NCI-H460 (cell line): Measurements from ENCODE around the gene PLA2G4F. TPM values are rescaled to one million over a fixed set of nuclear protein-coding genes. Genes with fewer than 3 reads are reported as not detected.

Experiments
- DNase-seq: peaks from one replicate; pipeline ENCODE4 v3.0.0-alpha.2; 2016; ENCODE audit warnings: low read depth; ENCODE audit errors: extremely low read depth
- total RNA-seq: library from RNA; depleted of rRNA; stranded (reverse); fragments of >200 nt; shearing (Covaris generic); gene quantifications from 2 replicates; pipeline ENCODE4 v1.2.3, GENCODE V29; 2014

The PLA2G4F gene
- total RNA-seq, 1 experiment from 2014 or later = not detected

DNA sequence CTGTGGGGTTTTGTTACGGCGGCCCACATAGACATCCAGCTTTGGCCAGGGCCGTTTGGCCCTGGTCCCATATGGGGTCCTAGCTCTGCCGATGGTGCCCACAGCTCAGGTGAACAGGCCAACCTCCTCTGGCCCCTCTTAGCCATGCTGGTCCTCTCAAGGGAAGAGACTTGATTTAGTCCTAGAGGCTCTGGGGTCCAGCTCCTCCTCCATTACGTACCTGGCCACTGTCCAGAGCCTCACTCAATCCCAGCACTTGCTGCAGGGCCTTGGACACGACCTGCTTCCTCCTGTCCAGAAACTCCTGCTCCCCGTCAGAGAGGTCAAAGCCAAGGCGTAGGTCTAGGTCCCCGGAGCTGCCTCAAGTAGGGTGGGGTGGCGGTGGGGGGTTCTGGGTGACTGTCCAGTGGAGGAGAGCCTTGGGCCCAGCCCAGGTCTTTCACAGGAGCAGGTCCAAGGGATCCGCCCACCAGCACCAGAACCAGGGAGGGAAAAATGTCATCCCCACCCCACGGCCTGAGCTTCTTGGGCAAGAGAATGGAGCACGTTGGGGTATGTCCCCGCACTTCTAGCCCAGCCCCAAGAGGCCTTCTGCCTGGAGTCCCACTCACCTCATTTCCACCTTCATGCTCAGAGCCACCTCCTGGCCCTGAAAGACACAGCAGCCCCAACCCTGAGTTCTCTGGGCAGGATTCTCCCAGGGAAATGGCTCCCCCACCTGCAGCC lies 6.8 kb downstream of the PLA2G4F start:
- DNase-seq = no peak

DNA sequence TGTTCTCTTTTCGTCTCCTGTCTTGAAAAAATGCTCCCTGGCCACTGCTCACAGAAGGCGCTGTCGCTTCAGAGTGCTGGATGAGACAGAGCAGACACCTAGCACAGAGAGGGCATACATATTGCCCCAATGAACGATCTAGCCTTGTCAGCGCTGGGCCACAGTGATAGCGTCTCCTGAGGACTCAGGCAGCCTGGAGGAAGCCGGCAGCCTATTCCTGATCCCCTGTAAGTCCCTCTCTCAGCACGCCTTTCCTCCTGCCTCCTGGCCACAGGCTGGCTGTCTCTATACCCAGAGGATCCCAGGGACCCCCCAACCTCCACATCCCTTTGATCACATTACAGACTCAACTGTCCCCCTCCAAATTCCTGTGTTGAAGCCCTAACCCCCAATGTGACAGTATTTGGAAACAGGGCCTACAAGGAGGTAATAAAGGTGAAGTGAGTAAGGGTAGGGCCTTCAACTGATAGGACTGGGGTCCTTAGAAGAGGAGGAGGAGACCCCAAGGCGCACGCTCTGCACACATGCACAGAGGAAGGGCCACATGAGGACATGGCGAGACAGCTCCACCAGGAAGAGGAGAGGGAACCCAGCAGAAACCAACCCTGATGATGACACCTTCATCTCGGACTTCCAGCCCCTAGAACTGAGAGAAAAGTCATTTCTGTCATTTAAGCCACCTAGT lies 7.5 kb downstream of the PLA2G4F start:
- DNase-seq = no peak

DNA sequence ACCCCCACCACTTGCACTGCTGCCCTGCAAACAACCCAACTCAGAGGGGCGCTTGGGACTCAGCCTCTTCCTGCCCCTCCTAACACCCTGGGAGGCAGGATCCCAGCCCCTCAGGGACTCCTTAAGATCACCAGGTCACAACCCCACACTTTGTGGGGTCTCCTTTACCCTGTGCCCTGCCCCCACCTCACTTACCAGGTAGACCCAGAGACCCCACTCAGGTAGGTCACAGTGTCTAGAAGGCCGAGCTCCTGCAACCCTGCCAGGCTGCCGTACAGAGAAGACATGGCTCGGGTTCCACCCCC lies 9.1 kb downstream of the PLA2G4F start:
- no peak for DNase-seq

DNA sequence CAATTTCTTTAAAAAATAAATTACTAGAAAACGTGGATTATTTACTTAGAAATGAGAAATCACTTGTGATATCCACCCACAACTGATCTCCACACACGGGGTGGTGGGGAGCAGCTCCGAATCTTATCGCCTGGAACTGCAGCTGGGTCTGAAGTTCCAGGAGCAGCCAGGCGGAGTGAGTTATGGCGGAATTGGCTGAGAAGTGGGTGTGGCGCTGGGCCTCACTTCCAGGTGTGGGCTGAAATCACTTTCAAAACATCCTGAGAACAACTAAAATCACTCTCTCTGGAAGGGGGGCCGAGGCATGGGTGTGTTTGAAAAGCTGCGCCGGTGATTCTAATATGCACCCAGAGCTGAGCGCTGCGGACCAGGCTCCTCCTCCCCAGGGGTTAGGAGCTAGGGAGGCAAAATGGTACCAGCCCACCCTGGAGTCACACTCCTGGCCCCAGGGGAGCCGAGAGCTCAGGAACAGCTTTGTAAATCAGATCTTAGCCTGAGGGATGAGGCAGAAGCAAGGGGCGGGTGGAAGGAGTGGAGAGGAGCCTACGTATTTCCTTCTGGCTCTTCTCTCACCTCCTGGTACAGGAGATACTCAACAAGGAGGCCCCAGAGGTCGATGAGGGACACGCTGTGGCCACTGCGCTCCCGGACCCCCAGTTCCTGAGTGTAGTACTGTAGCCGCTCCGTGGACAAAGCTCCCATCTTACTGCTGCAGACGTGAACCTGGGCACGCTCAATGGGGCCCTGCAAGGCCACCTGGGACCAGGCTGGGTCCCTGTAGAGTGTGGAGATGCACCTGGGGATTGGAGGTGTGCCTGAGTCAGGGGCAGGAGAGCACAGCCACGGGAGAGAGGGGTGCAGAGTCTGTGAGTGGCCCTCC lies 9.6 kb downstream of the PLA2G4F start:
- no peak for DNase-seq

DNA sequence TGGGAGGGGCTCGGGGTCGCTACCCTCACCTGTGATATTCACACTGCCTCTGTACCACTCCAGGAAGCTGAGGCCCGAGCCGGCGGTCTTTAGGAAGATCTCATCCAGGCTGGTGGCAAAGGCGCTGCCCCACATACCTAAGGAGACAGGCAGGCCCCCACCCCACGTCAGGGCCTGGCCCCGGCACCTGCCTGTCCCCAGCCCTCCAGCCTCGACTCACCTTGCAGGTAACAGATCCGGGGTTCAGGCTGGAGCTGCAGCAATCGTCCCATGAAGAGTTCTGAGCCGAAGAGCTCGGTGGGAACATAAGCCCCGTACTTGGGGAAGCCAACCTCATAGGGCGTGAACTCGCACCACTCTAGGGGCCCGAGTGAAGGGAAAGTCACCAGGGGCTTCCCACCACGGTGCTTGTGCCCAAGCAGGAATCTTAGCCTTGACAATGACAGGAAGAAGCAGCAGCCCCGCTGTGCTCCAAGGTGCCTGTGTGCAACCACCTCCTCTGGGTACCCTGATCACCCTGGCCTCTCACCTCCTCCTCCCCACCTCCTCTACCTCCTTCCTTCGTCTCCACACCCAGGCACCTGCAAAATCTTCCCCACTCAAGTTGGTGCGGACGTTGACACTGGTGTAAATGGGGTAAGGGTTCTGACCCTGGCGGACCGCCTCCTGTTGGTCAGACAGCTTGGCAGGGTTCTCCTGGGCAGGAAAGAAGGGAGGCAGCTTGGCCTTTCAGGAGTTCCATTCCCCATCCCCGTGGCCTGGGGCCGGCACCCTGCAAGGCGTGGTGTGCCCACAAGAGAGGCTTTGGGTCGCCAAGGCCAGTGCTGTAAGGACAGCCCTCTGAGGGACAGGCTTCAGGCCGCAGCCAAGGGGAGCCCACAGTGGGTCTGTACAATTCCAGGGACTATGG lies 10.6 kb downstream of the PLA2G4F start:
- DNase-seq = no peak

DNA sequence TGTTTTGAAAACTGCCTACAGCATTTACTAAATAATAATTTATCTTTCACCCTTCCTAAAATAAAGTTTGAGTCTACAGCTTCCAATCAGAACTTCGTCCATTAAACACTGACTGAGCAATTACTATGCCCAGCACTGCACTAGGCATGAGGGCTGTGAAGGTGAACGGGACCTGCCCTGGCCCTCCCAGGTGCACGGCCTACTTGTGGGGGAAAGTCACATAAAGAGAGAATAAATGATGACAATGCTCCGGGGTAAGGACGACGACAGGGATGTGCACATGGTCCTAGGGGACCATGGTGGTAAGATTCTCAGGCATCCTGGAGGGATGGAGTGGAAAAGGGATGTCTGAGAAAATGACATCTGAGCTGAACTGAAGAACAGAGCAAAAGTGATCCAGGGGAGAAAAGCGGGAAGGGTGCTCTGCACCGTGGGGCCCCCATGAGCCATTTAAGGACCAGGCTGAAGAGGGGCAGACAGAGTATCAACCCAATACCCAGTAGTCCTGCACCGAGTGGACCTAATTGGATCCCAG lies 11.5 kb downstream of the PLA2G4F start:
- no peak for DNase-seq

DNA sequence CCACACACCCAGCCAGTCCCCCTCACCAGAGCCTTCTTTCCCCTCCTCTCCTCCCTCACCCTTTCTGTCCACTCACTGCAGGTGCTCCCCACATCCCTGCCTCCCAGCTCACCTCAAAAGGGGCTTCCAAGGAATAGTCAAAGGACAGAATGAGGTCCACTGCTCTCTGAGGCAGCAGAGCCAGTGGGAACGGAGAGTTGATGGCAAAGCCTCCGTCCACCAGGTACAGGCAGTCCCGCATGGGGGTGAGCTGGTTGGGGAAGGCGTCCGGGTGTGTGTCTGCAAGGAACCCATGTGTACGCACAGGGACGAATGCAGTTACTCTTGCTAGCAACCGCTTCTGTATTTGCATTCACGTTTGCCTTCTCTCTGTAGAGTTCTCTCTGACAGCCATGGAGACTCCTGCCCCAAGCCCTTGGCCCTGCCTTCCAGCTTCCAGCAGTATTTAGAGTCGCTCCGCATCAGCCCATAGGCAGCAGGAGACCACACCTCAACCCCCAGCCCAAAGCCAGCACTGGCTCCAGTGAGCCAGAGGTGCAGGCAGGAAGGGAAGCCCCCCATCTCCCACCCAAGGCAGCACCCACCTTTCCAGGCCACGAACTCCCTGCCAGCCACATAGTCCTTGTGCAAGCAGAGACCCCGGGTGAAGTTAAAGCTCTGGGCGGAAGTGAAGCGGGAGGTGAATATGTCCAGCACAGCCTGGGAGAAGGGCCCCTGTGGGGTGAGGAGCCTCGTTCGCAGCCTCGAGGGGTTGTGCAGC lies 12.4 kb downstream of the PLA2G4F start:
- DNase-seq = no peak

DNA sequence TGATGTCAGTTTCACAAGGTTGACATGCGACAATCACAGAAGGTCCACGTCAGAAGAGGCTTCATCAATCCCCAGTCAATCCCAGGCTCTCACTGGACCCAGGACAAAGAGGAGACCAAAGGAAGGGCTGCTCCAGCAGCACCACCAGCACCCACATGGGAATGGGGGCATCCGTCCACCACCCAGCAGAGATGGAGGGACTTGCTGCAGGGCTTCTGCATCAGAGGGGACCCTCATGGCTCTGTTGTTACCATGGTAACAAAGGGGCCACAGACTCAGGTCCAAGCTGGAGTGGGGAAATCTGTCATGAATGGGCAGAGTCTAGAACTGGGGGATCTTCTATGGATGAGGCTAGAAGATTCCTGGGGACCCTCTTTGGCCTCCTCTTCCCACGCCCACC lies 13.1 kb downstream of the PLA2G4F start:
- DNase-seq = no peak

DNA sequence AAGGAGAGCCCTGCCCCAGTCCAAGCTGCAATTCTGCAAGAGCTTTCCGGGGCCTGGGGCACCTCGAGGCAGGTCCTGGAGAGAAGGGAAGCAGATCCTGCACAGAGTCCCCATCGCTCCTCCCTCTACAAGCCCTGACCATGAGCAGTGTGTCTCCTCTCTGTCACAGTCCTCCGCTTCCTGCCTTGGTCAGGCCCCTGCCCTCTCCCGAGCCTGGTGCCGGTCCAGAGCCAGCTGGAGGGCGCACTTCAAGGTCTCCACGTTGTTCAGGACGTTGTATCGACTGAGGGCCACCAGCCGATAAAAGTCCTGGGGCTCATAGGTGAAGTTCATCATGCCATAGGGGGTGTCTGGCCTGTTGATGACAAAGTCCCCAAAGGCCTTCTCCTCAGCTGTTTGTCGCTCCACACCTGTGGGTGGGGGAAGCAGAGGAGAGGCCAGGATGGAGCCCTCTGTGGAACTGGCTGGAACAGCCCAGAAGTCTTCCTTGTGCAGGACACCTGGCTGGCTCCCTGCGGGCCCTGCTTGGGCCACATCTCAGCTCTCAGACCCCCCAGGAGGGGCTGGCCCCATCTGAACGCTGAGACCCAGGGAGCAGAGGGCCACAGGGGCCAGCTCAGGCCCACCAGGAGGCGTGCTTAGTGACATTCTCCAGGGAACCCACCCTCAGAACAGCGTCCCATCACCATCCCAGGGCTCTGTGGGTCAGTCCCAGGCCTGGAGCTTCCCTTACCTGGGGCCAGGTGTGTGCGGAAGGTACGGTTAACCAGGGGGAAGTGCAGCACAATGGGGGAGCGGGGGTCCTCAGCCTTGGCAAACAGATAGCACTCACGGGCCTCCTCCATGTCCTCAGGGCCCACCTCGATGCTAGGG lies 14.4 kb downstream of the PLA2G4F start:
- DNase-seq = no peak

DNA sequence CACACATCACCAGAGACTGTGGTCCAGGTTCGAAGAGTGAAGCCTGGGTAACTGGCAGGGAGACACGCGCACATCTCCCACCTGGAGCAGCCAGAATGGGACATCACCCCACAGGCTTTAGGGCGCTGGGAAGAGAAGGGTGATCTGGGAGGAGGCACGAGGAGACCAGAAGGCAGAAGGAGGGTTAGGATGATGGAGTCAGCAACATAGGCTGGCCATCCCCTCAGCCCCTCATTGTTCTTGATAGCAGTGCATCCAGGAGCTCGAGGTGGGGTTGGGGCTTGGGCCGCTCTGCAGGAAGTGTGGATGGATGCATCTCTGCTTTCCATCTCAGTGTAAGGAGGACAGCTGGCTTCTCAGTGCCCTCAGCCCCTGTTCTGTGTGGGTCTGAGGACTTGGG lies 15.2 kb downstream of the PLA2G4F start:
- no peak for DNase-seq

DNA sequence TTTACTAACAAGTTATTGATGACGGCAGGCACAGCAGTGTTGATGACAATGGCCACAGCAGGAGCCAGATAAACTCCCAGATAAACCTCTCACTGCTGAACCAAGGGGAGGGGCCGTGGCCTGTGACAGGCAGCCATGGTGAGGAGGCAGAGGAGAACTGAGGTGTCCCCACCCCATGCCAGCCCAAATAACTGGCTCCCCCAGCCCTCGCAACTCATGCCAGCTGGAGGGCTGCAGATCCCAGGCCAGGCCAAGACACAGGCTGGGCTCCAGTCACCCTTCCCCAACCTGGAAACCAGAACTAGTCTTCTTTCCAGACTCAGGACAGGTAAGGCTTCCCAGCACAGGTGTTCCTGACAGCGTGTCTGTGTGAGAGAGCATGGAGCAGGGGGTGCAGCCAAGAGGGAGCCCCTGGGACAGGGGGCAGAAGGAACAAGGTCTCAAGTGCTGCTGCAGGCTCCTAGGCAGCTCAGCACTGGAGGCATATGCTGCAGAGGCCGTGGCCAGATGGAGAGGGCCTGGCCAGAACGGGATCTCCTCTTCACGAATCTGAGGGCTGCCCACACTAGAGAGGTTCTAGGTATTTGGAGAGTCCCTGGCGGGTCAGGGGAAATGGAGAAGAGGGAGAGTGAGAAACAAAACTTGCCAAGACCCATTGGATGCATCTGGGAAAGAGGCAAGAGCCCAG lies 15.9 kb downstream of the PLA2G4F start:
- no peak for DNase-seq

DNA sequence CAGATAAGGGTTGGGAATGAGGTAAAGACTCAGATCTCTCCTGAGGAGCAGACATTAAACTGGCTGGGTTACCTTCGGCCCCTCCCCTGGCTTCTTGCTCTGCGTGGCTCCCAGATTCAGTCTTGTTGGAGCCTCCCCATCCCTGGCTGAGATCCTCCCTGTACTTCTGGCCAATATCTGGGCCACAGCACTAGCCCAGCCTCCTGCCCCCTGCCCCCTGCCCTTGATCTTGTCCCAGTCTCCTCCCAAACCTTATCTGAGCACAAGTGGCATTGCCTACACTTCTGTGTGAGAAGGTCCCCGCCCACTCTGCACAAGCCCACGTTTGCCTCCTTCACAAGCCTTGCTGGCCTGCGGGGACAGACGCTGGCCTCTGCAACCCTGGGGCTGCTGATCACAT lies 16.8 kb downstream of the PLA2G4F start:
- DNase-seq = no peak

DNA sequence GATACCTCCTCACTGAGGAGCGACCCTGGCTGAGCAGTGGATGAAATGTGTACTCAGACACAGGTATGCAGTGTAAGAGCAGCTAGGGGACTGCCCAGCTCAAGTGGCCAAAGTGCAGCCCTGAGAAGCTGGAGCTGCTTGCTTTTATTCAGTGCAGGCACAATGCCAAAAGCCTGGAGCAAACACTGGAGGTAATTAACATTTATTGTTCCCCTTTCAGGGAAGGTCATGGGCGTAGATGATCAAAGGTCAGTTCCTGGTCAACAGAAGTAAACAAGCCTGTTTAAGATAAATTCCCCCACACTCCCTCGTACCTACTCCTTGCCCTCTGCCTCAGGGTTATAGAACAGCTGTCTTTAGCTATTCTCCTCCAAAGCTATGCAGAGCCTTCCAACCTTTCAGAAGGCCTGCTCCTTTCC lies 17.5 kb downstream of the PLA2G4F start:
- no peak for DNase-seq

DNA sequence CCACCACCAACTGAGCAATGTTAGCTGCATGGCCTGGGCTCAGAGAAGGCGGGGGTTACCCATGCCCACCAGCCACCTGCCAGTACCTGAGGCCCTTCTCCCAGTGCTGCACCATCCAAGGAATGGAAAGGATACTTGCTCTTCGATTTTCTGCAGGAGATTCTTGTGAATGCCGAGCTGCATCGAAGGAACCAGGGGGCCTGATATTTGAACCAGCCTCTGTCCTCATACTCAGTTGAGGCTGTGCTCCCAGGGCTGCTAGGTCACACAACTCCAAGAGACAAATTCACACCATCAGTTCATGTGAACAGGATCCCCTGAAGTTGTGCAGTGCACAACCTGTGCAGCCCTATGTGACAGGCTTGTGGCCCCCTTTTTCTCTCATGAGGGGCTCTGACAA lies 18.0 kb downstream of the PLA2G4F start:
- no peak for DNase-seq

DNA sequence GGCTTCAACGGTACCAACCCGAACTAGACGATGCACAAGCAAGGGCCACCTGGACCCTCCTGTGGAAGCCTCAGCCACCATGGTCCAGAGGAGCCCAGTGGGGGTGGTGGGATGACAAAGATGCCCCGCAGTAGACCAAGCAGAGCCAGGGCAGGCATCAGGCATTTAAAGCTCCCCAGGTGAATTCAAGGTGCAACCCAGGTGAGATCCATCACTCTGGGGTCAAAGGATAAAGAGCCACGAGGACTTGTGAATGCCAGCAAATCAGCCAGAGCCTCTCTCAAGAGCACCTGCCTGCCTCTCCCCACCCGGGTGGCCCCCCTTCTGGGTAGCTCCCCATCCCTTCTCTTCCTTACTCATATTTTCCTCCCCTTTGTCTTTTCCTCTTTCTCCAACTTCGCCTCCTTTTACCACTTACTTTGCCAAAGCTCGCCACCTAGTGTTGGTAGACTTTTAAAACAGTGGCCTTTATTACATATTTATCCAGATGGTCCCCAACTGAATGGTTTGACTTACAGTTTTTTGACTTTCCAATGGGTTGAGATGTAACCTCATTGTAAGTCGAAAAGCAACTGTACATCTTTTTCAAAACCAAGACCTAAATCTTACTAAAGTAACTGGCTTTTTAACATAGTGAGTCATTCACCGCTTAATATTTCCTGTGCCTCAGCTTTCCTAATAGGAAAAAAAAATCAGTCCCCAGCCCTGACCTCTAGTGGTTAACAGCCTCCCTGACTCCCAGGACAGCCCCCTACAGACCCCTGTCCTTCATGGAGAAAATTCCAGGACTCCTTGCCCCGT lies 18.8 kb downstream of the PLA2G4F start:
- peak; percentile 33 for DNase-seq

DNA sequence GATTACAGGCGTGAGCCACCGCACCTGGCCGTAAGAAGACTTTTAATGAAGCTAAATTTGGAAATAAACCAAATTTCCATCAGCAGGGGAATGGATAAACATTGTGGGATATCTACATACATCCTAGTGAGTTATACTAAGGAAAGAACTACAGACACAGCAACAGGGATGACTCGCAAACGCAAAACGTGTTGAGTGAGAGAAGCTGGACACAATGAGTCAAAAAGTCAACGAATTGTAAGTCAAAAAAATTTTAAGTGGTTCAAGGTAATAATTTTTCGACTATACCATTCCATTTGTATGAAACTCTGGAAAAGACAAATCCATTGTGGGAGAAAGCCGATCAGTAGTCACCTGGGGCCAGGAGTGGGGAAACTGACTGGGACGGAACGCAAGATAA lies 19.9 kb downstream of the PLA2G4F start:
- no peak for DNase-seq

DNA sequence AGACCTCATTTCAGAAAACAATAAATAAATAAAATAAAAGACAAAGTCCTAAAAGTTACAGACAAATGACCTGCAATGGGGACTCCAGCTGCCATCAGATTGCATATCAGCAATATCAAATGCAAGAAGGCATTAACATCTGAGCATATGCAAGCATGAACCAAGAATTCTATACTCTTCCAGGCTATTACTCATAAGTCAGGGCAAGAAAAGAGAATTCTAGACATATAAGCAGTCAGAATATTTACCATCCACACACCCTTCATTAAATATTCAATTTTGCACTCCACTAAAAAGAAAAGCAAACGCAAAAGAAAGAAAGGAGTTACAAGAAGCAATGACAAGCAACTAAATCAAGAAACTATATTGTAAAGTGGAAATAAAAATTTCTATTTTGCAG lies 21.1 kb downstream of the PLA2G4F start:
- DNase-seq = no peak
